ENCODE results near the gene NUCKS1.

Gene NUCKS1

GRCh38 chr1:205739348-205740160, 10.4 kb downstream of the NUCKS1 start:
- H3K4me2 ChIP-seq (ENCODE audit: low read depth, low read length, poor library complexity, severe bottlenecking) = no peak overlapping the region
- H3K79me2 ChIP-seq (ENCODE audit: insufficient read depth, low read length) = peaks cover 100% of the 10 kb centered on the region
- no peak overlapping the region for H3K4me3 ChIP-seq (ENCODE audit: low read length, poor library complexity, severe bottlenecking)
- no peaks in the 10 kb centered on the region for H3K9me2 ChIP-seq (replicated peaks; ENCODE audit: low read depth, low read length)
- no peak overlapping the region for H3K9ac ChIP-seq (ENCODE audit: low read depth, low read length, poor library complexity, severe bottlenecking)
- H4K20me1 ChIP-seq (ENCODE audit: insufficient read depth, low read length, poor library complexity, severe bottlenecking) = peaks cover 85% of the 10 kb centered on the region
- peak; percentile 17; the same call in 1 of the 2 replicates for TF ChIP-seq CTCF (conservative IDR thresholded peaks at IDR 0.05; ENCODE audit: low read length)
- TF ChIP-seq EZH2phosphoT487 (IDR thresholded peaks at IDR 0.05; ENCODE audit: borderline replicate concordance) = no peak
- H3K27me3 ChIP-seq (ENCODE audit: insufficient read depth, low read length, poor library complexity, severe bottlenecking) = no peaks in the 10 kb centered on the region
- no peaks in the 10 kb centered on the region for H3K9me3 ChIP-seq (ENCODE audit: insufficient read depth, low read depth, low read length)
- peaks cover 33% of the 10 kb centered on the region for H3K36me3 ChIP-seq (ENCODE audit: insufficient read depth, low read length)
- H3K4me1 ChIP-seq (ENCODE audit: insufficient read depth, low read length, poor library complexity, severe bottlenecking) = peaks cover 26% of the 10 kb centered on the region
- no peaks in the 10 kb centered on the region for H3F3A ChIP-seq (ENCODE audit: low read depth)
- H2AFZ ChIP-seq (ENCODE audit: low read length) = no peak overlapping the region

- Histone ChIP-seq H4K20me1 (ENCODE audit: insufficient read depth, low read length, poor library complexity, severe bottlenecking) (peaks cover 82% of the 10 kb centered on the region), H3F3A (ENCODE audit: low read depth) (no peaks in the 10 kb centered on the region), H3K79me2 (ENCODE audit: insufficient read depth, low read length) (peaks cover 98% of the 10 kb centered on the region), H3K27me3 (ENCODE audit: insufficient read depth, low read length, poor library complexity, severe bottlenecking) (no peaks in the 10 kb centered on the region), H3K9me2 (replicated peaks; ENCODE audit: low read depth, low read length) (no peaks in the 10 kb centered on the region), H3K4me1 (ENCODE audit: insufficient read depth, low read length, poor library complexity, severe bottlenecking) (no peaks in the 10 kb centered on the region), H3K36me3 (ENCODE audit: insufficient read depth, low read length) (peaks cover 35% of the 10 kb centered on the region), H2AFZ (ENCODE audit: low read length) (no peak overlapping the region), H3K9me3 (ENCODE audit: insufficient read depth, low read depth, low read length) (no peaks in the 10 kb centered on the region), H3K4me3 (ENCODE audit: low read length, poor library complexity, severe bottlenecking) (no peak overlapping the region), H3K4me2 (ENCODE audit: low read depth, low read length, poor library complexity, severe bottlenecking) (no peak overlapping the region), H3K9ac (ENCODE audit: low read depth, low read length, poor library complexity, severe bottlenecking) (no peak overlapping the region)
- TF ChIP-seq EZH2phosphoT487 (IDR thresholded peaks at IDR 0.05; ENCODE audit: borderline replicate concordance) = no peak
- no peak for TF ChIP-seq CTCF (conservative IDR thresholded peaks at IDR 0.05; ENCODE audit: low read length)
These were observed 14.8 kb downstream of the NUCKS1 start for GRCh38 chr1:205735218-205735617.

- Histone ChIP-seq H3K36me3 (ENCODE audit: insufficient read depth, low read length) (peaks cover 38% of the 10 kb centered on the region), H3K9me3 (ENCODE audit: insufficient read depth, low read depth, low read length) (no peaks in the 10 kb centered on the region), H4K20me1 (ENCODE audit: insufficient read depth, low read length, poor library complexity, severe bottlenecking) (peaks cover 81% of the 10 kb centered on the region), H3K9me2 (replicated peaks; ENCODE audit: low read depth, low read length) (no peaks in the 10 kb centered on the region), H3K9ac (ENCODE audit: low read depth, low read length, poor library complexity, severe bottlenecking) (no peak overlapping the region), H3F3A (ENCODE audit: low read depth) (no peaks in the 10 kb centered on the region), H2AFZ (ENCODE audit: low read length) (no peak overlapping the region), H3K27me3 (ENCODE audit: insufficient read depth, low read length, poor library complexity, severe bottlenecking) (no peaks in the 10 kb centered on the region), H3K4me1 (ENCODE audit: insufficient read depth, low read length, poor library complexity, severe bottlenecking) (no peaks in the 10 kb centered on the region), H3K4me2 (ENCODE audit: low read depth, low read length, poor library complexity, severe bottlenecking) (no peak overlapping the region), H3K79me2 (ENCODE audit: insufficient read depth, low read length) (peaks cover 97% of the 10 kb centered on the region), H3K4me3 (ENCODE audit: low read length, poor library complexity, severe bottlenecking) (no peak overlapping the region)
- no peak for TF ChIP-seq EZH2phosphoT487 (IDR thresholded peaks at IDR 0.05; ENCODE audit: borderline replicate concordance)
- no peak for TF ChIP-seq CTCF (conservative IDR thresholded peaks at IDR 0.05; ENCODE audit: low read length)
These were observed 16.4 kb downstream of the NUCKS1 start for GRCh38 chr1:205733438-205734175.
